HG03520 (cell line): Measurements from ENCODE around the gene KRTAP10-4.
"Not testable (repeated sequence)": the region's sequence is repeated elsewhere in the genome, so short reads cannot be mapped to it uniquely, and the experiment has no call there.

Source experiments
- ATAC-seq: cut with Tn5 transposase; IDR thresholded peaks from one replicate; pipeline ENCODE4 v1.9.1; 2021; ENCODE audit warnings: mild to moderate bottlenecking, moderate library complexity; ENCODE audit not compliant: unreplicated experiment

The KRTAP10-4 gene, protein sequence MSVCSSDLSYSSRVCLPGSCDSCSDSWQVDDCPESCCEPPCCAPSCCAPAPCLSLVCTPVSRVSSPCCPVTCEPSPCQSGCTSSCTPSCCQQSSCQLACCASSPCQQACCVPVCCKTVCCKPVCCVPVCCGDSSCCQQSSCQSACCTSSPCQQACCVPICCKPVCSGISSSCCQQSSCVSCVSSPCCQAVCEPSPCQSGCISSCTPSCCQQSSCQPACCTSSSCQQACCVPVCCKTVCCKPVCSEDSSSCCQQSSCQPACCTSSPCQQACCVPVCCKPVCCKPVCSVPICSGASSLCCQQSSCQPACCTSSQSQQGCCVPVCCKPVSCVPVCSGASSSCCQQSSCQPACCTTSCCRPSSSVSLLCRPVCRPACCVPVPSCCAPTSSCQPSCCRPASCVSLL

DNA sequence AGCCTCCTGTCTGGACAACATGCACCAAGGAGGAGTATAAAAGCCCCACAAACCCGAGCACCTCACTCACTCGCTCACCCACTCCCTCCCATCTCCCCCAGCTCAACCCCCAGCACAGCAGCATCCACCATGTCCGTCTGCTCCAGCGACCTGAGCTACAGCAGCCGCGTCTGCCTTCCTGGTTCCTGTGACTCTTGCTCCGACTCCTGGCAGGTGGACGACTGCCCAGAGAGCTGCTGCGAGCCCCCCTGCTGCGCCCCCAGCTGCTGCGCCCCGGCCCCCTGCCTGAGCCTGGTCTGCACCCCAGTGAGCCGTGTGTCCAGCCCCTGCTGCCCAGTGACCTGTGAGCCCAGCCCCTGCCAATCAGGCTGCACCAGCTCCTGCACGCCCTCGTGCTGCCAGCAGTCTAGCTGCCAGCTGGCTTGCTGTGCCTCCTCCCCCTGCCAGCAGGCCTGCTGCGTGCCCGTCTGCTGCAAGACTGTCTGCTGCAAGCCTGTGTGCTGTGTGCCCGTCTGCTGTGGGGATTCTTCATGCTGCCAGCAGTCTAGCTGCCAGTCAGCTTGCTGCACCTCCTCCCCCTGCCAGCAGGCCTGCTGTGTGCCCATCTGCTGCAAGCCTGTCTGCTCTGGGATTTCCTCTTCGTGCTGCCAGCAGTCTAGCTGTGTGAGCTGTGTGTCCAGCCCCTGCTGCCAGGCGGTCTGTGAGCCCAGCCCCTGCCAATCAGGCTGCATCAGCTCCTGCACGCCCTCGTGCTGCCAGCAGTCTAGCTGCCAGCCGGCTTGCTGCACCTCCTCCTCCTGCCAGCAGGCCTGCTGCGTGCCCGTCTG is at the start of gene KRTAP10-4:
KRTAP10-4 (plus strand) TSS at position 100 of the 827 bp plus-strand sequence; CDS start at position 130, 30 bp downstream.
- not testable (repeated sequence) for ATAC-seq

DNA sequence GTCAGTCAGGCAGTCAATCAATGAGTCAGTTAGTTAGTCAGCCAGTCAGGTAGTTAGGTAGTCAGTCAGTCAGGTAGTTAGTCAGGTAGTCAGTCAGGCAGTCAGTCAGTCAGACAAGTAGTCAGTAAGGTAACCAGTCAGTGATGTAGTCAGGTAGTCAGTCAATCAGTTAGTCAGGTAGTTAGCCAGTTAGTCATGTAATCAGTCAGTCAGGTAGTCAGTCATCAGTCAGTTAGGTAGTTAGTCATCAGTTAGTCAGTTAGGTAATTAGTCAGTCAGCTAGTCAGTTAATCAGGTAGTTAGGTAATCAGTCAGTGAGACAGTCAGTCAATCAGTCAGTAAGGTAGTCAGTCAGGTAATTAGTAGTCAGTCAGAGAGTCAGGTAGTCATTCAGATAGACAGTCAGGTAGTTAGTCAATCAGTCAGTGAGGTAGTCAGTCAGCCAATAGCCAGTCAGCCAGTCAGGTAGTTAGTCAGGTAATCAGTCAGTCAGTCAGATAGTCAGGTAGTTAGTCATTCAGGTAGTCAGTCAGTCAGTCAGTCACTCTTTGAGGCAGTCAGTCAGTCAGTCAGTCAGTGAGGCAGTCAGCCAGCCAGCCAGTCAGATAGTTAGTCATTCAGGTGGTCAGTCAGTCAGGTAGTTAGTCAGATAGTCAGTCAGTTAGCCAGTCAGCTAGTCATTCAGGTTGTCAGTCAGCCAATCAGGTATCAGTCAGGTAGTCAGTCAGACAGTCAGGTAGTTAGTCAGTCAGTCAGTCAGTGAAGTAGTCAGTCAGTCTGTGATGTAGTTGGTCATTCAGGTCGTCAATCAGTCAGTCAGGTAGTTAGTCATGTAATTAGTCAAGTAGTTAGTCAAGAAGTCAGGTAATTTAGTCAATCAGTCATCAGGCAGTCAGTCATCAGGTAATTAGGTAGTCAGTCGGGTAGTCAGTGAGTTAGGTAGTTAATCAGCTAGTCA is 48.8 kb upstream of the KRTAP10-4 start:
- ATAC-seq = no peak

DNA sequence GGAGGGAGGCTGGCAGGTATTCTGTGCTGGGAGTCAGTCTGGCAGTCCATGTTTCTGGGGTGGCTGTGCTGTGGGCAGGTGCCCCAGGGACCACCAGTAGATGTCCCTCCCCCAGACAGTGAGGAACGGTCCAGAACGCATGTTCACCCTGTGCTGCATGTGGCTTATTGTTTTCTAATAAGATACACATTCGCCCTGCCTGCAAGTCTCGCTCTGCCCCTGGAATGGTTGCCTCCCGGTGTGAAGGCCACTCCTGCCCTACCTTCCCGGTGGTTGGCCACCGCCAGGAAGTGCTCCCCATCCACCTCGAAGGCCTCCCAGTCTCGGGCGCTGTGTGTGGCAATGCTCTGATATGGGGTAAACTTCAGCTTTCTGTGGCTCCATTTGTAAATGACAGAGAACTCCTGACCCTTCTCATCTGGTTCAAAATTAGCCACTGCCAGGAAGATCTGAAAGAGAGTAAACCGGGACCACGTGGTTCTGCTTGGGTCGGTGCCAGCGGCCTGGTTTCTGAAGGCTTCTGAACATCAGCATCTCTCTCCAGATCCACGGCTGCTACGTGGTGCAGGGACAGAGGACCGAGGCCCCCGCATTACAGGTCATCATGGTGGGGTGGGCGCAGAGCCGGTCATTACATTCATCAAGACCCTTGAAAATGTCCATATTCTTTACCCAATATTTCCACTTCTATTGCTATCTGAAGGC is 48.0 kb upstream of the KRTAP10-4 start:
- no peak for ATAC-seq

DNA sequence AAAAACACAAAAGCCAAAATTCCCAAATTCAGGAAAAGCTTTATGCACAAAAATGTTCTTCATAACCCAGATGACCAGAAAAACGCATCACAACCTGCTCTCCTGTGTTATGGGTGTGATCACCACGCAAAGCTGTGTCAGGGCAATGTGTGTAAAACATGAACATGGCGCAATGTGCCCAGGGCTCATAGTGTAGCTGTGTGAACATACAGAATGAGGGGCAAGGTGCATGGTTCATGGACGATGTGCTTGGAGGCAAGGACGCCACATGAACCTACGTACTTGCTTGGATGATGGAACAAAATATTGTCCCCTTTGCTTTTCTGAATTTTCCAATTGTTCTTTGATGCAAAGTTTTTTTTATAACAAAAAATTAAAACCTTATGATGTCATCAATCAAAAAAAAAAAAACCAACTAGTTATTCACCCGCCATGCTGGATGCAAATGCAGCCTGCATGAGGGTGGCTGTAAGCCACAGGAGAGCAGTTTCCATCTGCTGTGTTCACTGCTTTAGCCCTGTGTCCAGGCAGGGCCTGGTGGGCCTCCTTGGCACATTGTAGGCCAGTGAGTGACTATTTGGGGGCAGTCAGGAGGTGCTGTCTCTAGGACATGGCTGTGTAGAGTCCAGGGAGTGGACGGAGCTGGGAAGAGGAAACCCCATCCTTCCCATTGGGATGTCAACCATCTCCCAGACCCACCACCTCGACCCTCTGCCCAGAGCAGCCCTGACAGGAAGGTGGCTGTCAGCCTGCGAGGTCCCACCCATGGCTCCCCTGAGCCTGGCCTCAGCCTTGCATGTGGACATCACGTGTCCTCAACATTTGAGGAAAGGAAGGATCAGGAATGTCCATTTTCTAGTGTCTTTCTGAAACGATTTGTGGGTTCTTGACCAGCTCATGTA is 47.2 kb upstream of the KRTAP10-4 start:
- ATAC-seq = no peak

DNA sequence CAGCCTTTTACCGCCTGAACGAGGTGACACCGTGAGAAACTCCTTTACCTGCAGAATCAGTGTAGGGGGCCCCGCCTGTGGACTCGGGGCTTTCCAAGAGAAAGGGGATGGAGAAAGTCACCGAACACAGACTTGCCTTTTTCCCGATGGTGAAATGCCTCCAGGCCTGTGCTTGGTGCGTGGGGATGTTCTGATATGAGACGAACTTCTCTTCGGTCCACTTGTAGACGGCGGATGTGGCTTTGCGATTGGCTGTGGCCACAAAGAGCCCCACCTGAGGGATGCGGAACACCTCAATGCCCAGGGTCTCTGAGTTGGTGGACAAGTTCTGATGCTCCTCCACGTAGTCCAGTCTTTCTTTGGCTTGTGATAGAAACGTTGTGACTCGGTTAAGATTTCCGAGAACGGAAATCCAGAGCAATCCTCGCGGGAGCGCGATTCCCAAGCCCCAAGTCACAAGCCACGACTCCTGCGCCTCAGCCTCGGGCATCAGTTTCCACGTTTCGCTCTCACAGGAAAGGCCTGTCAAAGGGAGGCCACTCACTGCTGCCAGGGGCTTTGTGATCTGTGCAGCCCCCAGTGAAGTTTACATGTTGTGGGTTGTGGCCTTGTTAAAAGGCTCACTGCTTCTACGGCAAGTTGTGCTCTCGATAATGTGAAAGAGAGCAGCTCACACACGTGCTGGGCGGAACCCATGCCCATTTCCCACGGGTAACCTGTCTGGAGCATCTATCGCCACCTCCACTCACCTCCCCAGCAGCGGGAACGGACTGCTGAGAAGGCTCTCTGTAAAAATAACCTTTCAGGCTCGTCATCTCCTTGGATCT is 46.2 kb upstream of the KRTAP10-4 start:
- ATAC-seq = no peak

DNA sequence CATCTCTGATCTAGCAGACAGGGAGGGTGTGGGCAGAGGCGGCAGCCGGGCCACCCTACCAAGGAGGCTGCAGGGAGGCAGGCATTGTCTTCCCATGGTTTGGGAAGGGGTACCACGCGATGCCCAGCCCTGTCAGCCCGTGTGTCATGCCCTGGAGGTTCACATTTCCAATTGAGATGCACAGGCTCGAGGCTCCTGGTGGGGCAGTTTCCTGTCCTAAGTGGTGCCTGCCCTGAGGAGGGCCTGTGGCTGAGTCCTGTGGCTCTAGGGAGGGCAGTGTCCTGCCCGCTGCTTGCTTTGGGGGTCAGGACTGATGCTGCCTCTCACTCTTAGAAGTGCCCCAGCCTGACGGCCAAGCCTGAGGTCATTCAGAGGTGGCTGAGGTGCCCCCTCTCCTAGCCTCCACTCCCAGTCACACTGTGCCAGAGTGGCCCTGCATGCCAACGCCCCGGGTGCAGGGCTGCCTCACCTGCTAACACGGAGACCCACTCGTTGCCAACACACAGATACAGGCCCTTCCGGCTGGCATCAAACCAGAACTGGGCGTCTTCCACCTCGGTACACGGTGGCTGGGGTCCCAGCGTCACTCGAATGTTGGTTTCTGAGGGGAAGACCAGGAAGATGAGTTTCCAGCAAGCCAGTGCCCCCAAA is 45.4 kb upstream of the KRTAP10-4 start:
- no peak for ATAC-seq

DNA sequence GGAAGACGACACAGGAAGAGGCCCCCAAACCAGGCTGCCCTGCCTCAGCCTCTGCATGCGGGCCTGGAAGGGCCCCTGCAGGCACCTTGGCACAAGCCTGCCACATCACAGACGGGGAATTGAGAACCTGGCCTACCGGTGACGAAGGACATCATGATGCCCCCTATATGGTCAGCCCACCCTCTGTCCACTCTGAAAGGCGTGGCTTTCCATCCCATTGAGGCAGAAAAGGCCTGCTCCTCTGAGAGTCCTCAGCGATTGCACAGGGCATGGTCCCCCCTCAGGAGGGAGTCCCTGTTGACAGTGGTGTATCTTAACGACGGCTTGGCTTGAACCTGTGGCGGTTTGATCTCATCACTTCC is 44.9 kb upstream of the KRTAP10-4 start:
- no peak for ATAC-seq

DNA sequence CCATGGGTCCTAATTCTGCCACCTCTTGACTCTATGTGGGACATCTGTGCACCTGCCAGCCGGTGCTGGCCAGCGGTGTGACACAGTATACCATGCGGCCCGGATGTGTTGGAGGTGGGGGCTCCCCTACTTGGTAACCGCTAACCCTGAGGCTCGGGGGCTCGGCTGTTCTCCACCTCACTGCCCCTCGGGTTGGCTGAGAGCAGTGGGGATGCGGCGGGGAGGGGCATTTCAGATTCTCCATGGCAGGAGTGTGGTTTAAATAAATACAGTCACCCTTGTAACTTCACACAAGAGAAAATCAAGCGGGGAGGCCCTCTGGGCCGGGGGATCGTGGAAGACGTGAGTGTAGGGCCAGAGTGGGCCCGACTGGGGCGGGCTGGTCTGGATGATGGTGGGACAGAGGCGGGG is 44.5 kb upstream of the KRTAP10-4 start:
- no peak for ATAC-seq

DNA sequence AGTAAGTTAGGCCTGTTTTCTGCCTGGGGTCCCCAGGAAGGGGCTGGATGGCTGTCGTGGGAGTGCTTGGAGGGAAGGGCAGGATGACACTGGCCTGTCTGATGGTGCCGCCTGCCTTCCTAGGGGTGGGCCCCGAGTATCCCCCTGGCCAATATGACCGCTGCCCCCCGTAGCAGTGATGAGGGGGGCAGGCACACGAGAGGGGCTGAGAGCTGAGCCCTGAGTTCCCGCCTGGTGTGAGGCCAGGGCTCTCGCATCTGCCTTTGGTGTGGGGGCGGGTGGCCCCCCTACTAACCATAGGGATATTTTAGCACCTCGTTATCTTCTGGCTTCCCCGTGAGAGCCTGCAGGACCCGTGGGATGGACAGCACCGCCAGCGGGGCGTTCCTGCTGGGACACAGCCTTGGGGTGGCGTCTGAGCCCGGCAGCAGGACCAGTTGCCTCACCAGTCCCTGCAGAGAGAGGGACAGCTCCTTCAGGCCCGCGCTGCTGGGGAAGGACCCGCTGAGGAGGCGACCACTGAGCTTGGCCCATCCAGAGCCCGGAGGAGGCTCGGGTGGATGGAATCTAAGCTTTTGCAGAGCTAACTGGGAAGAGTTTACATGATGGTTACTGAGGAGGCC is 43.9 kb upstream of the KRTAP10-4 start:
- ATAC-seq = no peak

DNA sequence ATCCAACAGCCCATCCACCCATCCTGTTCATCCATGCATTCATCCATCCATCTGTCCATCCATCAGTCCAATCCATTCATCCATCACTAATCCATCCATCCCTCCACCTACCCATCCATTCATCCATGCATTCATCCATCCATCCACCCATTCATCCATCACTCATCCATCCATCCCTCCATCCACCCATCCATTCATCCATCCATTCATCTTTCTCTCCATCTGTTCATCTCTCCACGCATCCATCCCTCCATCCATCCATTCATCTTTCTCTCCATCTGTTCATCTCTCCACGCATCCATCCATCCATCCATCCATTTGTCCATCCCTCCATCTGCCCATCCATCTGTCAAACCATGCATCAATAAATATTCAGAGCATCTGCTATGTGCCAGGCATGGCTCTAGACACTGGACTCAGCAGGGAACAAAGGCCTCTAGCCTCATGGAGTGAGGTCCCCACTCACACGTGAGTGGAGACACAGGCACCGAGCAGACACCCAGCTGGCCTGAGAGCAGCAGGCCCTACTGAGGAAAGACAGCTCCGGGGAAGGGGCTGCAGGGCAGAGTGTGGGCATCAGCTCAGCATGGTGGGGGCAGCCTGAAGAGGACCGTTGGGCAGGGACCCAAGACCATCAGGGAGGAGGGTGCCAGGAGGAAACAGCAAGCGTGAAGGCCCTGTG is 43.2 kb upstream of the KRTAP10-4 start:
- no peak for ATAC-seq

DNA sequence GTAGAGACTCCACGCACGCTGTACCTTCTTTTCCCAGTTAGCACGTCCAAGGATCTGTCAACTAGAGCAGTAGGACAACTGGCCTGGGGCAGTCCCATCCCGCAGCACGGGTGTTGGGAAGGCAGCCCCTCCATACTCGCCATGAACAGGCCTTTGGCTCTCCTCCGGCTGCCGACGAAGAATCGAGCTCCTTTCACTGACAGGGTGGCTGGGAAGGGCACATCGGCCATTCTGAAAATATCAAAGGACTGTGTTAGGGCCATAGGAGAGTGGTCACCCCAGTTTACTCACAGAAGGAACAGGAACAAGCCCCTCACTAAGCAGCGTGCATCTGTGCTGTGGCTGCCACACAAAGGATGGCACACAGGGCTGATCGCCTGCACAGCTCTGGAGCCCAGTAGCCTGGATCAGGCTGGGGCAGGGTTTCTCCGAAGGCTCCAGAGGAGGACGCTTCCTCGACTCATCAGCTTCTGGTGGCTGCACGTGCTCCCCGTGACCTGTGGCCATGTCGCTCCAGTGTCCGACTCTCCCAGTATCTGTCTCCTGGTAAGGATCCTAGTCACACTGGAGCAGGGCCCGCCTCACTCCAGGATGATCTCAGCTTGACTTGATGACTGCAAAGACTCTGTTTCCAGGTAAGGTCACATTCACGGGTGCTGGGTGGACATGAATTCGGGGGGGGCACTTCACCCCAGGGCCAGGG is 42.5 kb upstream of the KRTAP10-4 start:
- no peak for ATAC-seq

DNA sequence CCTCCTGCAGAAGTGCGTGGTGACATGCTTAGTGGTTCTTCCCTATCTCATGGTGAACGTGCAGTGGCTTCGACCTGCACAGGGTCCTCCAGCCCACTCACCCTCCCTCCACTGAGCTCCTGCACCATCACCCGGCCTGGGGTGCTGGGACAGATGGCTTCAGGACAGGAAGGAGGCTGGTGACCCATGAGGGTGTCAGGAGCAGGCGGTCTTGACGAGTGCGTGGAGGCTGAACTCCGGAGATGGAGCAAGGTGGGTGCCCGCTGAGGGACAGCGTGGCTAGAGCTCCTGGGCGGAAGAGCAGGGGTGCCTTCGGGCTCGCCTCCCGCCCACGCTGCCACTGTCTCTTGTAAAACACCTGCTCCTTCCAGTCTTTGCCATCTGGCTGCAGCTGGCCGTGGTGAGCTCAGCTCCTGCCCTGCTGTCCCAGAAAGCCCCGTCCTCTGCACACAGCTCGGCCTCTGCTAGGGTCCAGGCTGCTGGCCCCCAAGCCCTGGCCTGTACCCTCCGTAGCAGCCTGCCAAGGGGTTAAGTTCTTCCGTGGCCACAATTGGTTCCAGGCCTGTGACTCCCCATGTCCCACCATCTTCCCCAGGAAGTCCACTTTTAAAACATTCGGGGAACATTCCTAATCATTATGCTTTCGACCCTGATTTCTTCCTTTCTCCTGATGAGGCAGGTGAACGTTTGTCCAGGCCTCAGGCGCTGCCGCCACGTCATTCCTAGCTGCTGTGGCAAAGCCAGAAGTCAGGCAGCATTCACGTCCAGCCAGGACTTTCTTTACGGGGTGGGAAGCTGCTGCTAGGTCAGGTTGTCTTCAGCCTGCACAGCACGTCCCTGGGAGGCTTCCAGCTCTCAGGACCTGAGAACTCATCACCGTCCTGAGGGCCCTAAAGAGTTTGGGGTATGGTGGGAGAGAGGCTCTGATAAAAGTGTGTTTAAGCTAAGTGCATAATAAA is 41.6 kb upstream of the KRTAP10-4 start:
- no peak for ATAC-seq

DNA sequence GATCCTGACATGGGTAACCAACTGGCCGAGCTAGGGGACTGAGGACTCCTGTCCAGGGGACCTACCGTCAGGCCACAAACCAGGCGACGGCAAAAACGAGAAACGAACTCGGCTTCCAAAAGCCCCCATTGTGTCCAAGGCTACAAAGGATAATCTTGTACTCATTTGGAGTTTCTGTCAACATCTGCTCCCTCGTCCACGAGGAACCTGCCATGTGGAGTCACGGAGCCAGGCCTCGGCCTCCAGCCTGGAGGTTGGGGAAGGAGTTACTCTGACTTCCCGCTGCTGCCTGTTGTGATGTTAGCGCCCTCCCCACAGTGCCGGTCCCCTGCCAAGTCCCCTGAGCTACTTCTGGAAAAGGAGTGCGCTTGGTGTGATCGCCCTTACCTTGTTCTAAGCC is 40.8 kb upstream of the KRTAP10-4 start:
- ATAC-seq = no peak

DNA sequence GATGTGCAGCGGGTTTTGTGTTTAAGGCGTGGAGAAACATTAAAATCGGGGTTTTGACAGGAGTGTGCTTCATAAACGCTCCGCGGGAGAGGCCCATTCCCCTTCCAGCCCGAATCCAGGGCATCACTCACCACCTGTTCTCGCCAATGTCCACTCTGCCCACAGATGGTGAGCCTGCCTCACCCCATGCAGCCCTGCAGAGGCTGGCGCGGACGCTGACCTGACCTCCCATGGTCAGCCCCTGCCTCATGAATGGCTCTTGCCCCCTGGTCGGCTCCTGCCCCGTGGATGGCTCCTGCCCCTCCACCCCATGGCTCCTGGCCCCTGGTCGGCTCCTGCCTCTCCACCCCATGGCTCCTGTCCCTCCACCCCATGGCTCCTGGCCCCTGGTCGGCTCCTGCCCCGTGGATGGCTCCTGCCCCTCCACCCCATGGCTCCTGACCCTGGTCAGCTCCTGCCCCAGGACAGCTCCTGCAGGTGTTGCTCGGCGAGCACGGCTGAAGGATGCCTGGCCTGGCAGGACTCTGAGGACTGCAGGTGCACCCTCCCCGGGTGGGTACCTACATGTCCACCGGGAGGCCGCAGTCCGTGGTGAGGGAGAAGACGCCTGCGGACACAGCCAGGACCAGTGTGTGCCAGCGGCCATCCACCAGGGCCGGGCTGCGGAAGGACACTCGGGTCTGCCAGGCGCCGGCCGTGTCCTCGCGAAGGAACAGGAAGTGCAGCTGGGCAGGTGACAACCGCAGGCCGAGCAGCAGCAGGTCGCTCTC is 40.2 kb upstream of the KRTAP10-4 start:
- ATAC-seq = no peak
